ENCODE results near the gene USP22. TPM values are rescaled to one million over a fixed set of nuclear protein-coding genes. Genes with fewer than 3 reads are reported as not detected.

The USP22 gene
- total RNA-seq, 1 experiment from 2014 or later, result 94.3 TPM

DNA sequence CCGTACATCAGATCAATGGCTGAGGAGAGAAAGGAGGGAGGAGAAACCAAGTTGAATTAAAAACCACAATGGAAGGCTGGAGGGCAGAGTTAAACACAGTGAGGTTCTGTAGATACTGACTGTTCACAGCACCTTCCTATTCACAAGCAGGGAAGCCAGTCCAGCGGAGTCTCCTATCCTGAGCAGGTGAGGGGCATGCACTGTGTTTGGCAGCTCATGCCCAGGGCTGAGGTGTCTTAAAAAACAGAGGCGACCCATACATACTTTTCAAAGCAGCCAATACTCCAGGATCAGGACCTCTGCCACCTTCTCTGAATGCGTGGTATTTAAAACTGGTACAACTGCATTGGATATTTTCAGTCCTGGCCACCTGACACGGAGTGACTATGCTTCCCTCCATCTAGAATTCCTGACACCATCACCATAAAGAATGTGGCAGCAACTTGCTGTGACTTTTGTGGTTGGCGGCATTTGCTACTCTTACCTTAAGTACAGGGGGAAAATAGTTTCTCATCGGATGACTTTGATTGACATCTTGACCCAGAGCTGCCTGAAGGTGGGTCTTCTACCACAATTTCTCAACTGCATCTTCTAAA, 21.5 kb downstream of the USP22 start:
- no peak for DNase-seq (ENCODE audit: low spot score)

DNA sequence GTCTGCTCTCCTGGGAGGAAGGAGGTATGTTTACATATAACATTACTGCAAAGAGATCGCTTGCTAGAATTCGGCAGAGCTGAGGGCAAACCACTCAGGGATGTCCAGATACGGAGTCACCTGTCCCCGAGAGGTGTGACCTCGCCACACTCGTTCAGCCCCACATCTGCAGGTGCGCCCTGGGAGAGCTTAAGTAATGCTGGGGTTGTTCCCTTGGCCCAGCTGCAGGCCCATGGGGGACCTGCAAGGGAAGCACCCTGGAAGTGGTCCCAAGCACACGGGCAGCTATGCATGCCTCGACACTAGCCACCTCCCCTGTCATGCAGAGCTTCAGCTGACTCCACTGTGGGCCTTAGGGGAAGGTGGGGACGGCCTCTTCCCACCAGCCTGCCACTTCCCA, 22.2 kb downstream of the USP22 start:
- no peak for DNase-seq (ENCODE audit: low spot score)

DNA sequence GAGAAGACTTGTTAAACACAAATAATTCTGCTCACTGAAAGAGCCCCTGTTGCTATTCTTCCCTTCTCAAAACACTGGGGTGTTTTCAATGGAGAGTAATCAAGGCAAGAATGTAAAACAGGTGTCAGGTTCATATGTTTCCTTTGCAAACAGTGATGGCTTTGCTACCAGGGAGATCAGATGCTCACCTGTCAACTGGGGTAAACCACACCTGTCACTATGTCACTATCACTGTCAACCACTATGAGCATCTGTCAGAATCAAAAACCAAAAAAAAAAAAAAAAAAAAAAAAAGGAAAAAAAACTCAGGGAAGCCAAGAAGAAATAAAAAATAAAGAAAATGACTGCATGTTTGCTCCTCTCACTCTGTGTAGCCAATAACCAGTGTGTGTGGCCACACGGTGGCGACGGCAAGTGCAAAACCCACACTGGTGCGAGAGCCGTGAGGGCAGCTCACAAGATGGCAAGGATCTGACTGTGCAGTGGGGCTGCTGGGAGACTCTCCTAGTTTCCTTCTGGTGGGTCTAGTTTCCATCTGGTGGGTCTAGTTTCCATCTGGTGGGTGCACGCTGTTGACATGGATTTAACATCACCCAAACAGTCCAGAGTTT, 22.7 kb downstream of the USP22 start:
- DNase-seq (ENCODE audit: low spot score), result peak; percentile 26

GRCh38 chr17:21018894-21019293, 23.9 kb downstream of the USP22 start:
- DNase-seq (ENCODE audit: low spot score), result no peak

- no peak for DNase-seq (ENCODE audit: low spot score)
Observed at GRCh38 chr17:21017861-21018260, 24.9 kb downstream of the USP22 start.

DNA sequence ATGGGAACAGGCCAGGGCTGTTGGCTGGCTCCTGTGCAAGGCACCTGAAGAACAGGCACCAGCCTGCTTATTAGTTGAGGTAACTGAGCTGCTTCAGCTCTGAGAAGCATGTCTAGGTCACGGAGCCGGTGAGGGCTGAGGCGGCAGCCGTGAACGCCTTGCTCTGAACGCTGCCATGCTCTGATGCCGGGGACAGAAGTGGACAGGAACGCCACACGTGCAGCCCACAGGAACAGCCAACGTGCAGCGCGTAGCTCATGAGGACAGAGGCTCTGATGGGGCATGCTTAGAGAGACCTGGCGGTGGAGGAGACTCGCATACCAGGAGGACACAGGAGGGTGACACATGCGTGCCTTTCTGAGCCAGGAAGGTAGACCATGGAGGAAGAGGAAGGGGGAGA, 25.6 kb downstream of the USP22 start:
- DNase-seq (ENCODE audit: low spot score), result no peak

- DNase-seq (ENCODE audit: low spot score), result no peak
Observed at GRCh38 chr17:21016826-21017225, 26.0 kb downstream of the USP22 start.

DNA sequence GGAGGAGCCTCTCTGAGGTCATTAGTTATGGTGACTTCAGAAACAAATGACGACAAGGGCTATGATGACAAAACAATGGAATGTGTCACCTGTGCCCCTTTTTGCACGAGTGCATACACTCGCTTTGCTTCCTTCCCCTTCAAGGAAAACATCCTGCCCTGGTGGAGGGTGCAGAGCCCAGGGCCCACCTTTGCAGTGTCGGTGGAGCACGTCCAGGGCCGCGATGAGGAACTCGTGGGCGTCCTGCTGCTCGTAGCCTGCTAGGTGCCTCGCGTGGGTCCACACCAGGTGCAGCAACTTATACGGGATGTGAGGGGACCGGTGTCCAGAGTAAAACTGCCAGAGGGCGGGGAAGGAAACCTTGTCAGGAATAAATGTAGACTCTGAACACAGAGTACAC, 27.2 kb downstream of the USP22 start:
- no peak for DNase-seq (ENCODE audit: low spot score)

- DNase-seq (ENCODE audit: low spot score), result no peak
Observed at GRCh38 chr17:21014498-21014897, 28.3 kb downstream of the USP22 start.

- no peak for DNase-seq (ENCODE audit: low spot score)
Observed at GRCh38 chr17:21013983-21014382, 28.8 kb downstream of the USP22 start.

- DNase-seq (ENCODE audit: low spot score), result no peak
Observed at GRCh38 chr17:21012736-21013135, 30.1 kb downstream of the USP22 start.

GRCh38 chr17:21010705-21011596, 31.9 kb downstream of the USP22 start:
- DNase-seq (ENCODE audit: low spot score), result no peak

GRCh38 chr17:21008992-21009671, 33.7 kb downstream of the USP22 start:
- no peak for DNase-seq (ENCODE audit: low spot score)

- no peak for DNase-seq (ENCODE audit: low spot score)
Observed at GRCh38 chr17:21008160-21008915, 34.5 kb downstream of the USP22 start.

- no peak for DNase-seq (ENCODE audit: low spot score)
Observed at GRCh38 chr17:21007646-21008045, 35.2 kb downstream of the USP22 start.

DNA sequence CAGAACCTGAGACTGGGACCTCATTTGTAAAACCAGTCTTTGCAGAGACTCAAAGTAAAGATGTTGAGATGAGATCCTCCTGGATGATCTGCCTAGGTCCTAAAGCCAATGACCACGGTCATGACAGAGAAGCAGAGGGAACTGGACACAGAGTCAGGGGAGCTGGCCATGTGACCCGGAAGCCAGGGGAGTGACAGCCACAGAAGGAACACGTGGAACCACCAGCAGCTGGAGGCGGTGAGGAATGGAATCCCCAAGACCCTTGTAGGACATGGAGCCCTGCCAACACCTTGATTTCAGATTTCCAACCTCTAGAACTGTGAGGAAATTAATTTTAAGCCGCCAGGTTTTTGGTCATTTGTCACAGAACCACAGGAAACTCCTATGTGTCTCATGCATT, 37.0 kb downstream of the USP22 start:
- DNase-seq (ENCODE audit: low spot score), result no peak

GRCh38 chr17:21005367-21005766, 37.4 kb downstream of the USP22 start:
- DNase-seq (ENCODE audit: low spot score), result no peak

DNA sequence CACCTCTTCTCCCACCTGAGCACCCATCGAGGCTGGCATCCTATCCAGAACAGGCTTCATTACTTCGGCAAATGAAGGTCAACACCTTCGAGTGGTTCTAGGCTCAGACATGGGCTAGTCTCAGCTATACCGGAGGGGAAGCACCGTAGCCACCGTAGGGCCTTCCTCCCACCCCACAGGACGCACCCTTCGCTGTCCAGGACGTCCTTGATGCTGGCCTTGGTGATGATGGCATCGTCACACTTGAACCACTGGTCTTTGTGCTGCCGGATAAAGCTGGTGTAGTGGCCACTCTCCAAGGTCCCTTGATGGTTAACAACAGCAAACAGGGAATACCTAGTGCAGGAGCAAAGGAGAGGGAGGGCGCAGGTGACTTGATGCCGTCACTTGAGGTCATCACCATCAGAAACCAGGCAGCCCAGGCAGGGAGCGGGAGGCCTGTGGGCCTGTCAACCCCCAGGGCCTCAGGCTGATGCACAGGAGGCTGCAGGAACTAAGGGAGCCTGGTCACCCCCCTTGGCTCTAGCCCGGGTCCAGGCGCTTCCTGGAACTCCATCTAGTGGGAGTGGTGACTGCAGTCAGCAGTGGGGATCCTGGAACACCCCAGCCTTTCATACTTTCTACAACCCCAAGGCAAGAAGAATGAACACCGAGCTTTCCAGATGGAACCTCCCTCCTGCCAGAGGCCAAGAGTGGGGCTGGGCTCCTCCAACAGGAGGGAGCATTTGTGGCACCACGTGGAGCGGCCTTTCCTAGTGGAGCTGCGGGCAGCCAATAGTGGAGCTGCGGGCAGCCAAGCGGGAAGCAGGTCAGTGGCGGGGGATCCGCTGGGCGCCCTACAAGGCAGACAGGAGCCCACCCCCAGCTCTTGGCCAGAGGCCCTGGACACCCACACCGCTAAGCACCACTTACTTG, 38.5 kb downstream of the USP22 start:
- no peak for DNase-seq (ENCODE audit: low spot score)

GRCh38 chr17:21003007-21003621, 39.7 kb downstream of the USP22 start:
- no peak for DNase-seq (ENCODE audit: low spot score)
